ENCODE data around the gene CD247.

The CD247 gene

DNA sequence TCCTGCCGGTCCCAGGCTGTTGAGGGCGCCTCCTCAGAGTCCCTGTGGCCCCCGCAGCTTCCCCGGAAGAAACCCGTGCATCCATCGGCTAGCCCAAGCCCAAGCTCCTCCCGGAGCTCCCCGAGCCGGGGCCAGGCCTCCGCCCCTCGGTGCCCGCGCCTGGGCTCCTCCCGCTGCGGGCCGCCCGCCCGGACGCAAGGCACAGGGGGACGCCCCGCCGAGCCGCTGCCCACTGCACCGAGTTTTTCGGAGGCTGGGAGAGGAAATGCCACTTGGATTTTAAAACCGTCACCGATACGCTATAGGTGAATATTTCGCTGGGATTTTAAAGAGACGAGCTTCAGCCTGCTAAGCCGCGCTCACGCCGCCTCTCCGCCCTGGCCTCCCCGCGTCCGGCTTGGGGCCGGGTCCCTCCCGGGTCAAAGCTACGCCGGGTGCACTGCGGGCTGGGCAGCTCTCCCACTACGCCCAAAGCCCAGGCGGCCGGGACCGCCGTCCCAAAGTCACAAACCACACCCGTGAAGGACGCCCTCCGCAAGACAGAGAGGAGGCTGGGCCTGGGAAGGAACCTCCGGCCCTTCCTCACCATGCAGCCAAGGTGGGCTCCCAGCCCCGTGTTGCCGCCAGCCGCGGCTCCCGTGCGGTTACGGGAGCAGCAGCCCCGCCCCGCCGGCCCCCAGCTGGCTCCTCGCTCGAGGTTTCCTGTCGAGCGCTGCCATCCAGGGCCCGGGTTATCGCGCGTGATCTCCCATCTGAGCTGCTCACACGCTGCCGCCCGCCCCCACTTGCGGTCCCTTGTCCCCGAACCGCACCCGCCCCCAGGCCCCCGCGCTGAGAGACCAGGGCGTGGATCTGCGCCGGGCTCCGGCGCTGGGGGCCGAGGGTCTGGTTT lies 63.2 kb downstream of the CD247 start (continued):
- TF ChIP-seq, protein P1, sequence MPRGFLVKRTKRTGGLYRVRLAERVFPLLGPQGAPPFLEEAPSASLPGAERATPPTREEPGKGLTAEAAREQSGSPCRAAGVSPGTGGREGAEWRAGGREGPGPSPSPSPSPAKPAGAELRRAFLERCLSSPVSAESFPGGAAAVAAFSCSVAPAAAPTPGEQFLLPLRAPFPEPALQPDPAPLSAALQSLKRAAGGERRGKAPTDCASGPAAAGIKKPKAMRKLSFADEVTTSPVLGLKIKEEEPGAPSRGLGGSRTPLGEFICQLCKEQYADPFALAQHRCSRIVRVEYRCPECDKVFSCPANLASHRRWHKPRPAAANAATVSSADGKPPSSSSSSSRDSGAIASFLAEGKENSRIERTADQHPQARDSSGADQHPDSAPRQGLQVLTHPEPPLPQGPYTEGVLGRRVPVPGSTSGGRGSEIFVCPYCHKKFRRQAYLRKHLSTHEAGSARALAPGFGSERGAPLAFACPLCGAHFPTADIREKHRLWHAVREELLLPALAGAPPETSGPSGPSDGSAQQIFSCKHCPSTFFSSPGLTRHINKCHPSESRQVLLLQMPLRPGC (tag by site-specific recombination; IDR thresholded peaks at IDR 0.05), result 0 out of 2 replicates have a peak, but pooled peaks have one; percentile 29
- TF ChIP-seq ZNF514 (tag by site-specific recombination; IDR thresholded peaks at IDR 0.05), result no peak
- TF ChIP-seq ZNF585B (tag by site-specific recombination; IDR thresholded peaks at IDR 0.05), result no peak
- TF ChIP-seq, protein P2, sequence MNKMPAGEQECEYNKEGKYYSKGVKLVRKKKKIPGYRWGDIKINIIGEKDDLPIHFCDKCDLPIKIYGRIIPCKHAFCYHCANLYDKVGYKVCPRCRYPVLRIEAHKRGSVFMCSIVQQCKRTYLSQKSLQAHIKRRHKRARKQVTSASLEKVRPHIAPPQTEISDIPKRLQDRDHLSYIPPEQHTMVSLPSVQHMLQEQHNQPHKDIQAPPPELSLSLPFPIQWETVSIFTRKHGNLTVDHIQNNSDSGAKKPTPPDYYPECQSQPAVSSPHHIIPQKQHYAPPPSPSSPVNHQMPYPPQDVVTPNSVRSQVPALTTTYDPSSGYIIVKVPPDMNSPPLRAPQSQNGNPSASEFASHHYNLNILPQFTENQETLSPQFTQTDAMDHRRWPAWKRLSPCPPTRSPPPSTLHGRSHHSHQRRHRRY (tag by site-specific recombination; IDR thresholded peaks at IDR 0.05), result no peak
- TF ChIP-seq, protein P3, sequence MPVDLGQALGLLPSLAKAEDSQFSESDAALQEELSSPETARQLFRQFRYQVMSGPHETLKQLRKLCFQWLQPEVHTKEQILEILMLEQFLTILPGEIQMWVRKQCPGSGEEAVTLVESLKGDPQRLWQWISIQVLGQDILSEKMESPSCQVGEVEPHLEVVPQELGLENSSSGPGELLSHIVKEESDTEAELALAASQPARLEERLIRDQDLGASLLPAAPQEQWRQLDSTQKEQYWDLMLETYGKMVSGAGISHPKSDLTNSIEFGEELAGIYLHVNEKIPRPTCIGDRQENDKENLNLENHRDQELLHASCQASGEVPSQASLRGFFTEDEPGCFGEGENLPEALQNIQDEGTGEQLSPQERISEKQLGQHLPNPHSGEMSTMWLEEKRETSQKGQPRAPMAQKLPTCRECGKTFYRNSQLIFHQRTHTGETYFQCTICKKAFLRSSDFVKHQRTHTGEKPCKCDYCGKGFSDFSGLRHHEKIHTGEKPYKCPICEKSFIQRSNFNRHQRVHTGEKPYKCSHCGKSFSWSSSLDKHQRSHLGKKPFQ (tag by site-specific recombination; IDR thresholded peaks at IDR 0.05), result no peak
- TF ChIP-seq ZNF768 (tag by site-specific recombination; IDR thresholded peaks at IDR 0.05), result no peak
- TF ChIP-seq, protein P4, sequence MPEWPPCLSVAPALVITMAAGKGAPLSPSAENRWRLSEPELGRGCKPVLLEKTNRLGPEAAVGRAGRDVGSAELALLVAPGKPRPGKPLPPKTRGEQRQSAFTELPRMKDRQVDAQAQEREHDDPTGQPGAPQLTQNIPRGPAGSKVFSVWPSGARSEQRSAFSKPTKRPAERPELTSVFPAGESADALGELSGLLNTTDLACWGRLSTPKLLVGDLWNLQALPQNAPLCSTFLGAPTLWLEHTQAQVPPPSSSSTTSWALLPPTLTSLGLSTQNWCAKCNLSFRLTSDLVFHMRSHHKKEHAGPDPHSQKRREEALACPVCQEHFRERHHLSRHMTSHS (tag by site-specific recombination; IDR thresholded peaks at IDR 0.05), result no peak
- no peak for TF ChIP-seq ZNF211 (tag by site-specific recombination; IDR thresholded peaks at IDR 0.05; ENCODE audit: low read depth)
- peak; percentile 69; the same call in 1 of the 2 replicates for TF ChIP-seq ZNF777 (tag by site-specific recombination; IDR thresholded peaks at IDR 0.05; ENCODE audit: borderline replicate concordance)
- peak; percentile 76 for TF ChIP-seq FEZF1 (tag by site-specific recombination; IDR thresholded peaks at IDR 0.05)
- peak; percentile 41; the same call in 1 of the 2 replicates for TF ChIP-seq ZFHX2 (tag by site-specific recombination; conservative IDR thresholded peaks at IDR 0.05)
- no peak for TF ChIP-seq ZNF623 (tag by site-specific recombination; IDR thresholded peaks at IDR 0.05)
- peak; percentile 88 for TF ChIP-seq GLIS2 (tag by site-specific recombination; IDR thresholded peaks at IDR 0.05)
- TF ChIP-seq TRIM28 (IDR thresholded peaks at IDR 0.05; ENCODE audit: borderline replicate concordance, low read length), result peak; percentile 25; the same call in 1 of the 2 replicates
- TF ChIP-seq, protein P5, sequence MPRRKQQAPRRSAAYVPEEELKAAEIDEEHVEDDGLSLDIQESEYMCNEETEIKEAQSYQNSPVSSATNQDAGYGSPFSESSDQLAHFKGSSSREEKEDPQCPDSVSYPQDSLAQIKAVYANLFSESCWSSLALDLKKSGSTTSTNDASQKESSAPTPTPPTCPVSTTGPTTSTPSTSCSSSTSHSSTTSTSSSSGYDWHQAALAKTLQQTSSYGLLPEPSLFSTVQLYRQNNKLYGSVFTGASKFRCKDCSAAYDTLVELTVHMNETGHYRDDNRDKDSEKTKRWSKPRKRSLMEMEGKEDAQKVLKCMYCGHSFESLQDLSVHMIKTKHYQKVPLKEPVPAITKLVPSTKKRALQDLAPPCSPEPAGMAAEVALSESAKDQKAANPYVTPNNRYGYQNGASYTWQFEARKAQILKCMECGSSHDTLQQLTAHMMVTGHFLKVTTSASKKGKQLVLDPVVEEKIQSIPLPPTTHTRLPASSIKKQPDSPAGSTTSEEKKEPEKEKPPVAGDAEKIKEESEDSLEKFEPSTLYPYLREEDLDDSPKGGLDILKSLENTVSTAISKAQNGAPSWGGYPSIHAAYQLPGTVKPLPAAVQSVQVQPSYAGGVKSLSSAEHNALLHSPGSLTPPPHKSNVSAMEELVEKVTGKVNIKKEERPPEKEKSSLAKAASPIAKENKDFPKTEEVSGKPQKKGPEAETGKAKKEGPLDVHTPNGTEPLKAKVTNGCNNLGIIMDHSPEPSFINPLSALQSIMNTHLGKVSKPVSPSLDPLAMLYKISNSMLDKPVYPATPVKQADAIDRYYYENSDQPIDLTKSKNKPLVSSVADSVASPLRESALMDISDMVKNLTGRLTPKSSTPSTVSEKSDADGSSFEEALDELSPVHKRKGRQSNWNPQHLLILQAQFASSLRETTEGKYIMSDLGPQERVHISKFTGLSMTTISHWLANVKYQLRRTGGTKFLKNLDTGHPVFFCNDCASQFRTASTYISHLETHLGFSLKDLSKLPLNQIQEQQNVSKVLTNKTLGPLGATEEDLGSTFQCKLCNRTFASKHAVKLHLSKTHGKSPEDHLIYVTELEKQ (tag by site-specific recombination; IDR thresholded peaks at IDR 0.05; ENCODE audit: borderline replicate concordance), result 0 out of 2 replicates have a peak, but pooled peaks have one; percentile 8
- TF ChIP-seq ZXDB (tag by site-specific recombination; IDR thresholded peaks at IDR 0.05), result peak; percentile 57; the same call in 1 of the 2 replicates
- TF ChIP-seq ZNF2 (tag by site-specific recombination; IDR thresholded peaks at IDR 0.05), result peak; percentile 61
- TF ChIP-seq, protein P6, sequence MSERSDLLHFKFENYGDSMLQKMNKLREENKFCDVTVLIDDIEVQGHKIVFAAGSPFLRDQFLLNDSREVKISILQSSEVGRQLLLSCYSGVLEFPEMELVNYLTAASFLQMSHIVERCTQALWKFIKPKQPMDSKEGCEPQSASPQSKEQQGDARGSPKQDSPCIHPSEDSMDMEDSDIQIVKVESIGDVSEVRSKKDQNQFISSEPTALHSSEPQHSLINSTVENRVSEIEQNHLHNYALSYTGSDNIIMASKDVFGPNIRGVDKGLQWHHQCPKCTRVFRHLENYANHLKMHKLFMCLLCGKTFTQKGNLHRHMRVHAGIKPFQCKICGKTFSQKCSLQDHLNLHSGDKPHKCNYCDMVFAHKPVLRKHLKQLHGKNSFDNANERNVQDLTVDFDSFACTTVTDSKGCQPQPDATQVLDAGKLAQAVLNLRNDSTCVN (tag by site-specific recombination; optimal IDR thresholded peaks at IDR 0.05), result peak; percentile 80
- no peak for TF ChIP-seq ZNF792 (tag by site-specific recombination; IDR thresholded peaks at IDR 0.05)
- no peak for TF ChIP-seq ZNF114 (tag by site-specific recombination; IDR thresholded peaks at IDR 0.05)
- TF ChIP-seq ZNF596 (tag by site-specific recombination; IDR thresholded peaks at IDR 0.05), result 0 out of 2 replicates have a peak, but pooled peaks have one; percentile 39
- TF ChIP-seq, protein P7, sequence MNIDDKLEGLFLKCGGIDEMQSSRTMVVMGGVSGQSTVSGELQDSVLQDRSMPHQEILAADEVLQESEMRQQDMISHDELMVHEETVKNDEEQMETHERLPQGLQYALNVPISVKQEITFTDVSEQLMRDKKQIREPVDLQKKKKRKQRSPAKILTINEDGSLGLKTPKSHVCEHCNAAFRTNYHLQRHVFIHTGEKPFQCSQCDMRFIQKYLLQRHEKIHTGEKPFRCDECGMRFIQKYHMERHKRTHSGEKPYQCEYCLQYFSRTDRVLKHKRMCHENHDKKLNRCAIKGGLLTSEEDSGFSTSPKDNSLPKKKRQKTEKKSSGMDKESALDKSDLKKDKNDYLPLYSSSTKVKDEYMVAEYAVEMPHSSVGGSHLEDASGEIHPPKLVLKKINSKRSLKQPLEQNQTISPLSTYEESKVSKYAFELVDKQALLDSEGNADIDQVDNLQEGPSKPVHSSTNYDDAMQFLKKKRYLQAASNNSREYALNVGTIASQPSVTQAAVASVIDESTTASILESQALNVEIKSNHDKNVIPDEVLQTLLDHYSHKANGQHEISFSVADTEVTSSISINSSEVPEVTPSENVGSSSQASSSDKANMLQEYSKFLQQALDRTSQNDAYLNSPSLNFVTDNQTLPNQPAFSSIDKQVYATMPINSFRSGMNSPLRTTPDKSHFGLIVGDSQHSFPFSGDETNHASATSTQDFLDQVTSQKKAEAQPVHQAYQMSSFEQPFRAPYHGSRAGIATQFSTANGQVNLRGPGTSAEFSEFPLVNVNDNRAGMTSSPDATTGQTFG (tag by site-specific recombination; IDR thresholded peaks at IDR 0.05; ENCODE audit: borderline replicate concordance), result no peak
- no peak for TF ChIP-seq ZNF266 (tag by site-specific recombination; IDR thresholded peaks at IDR 0.05; ENCODE audit: low read depth)
- TF ChIP-seq ZNF776 (tag by site-specific recombination; IDR thresholded peaks at IDR 0.05; ENCODE audit: borderline replicate concordance), result no peak
- TF ChIP-seq HOXA7 (CRISPR knock-in tag; IDR thresholded peaks at IDR 0.05; ENCODE audit: borderline replicate concordance), result no peak
- TF ChIP-seq YY2 (tag by site-specific recombination; IDR thresholded peaks at IDR 0.05), result no peak
